Endothelial cell of umbilical vein (primary cell): ENCODE measurements around the gene GSTA5. TPM values are rescaled to one million over a fixed set of nuclear protein-coding genes. Genes with fewer than 3 reads are reported as not detected.

Experiments used
- BruUV-seq: library from RNA; stranded (reverse); fragments of 400-500 nt; replicated peaks from 2 replicates; lab custom pipeline; 2021; lab: Mats Ljungman, UMichigan
- CTCF ChIA-PET: fragments of 300-600, 350-600 bp; sonication (Branson Sonifier 250); formaldehyde crosslinking; loops from one replicate; lab custom pipeline; 2021; ENCODE audit warnings: antibody characterized with exemption, inconsistent platforms; lab: Charles Lee
- POLR2A ChIA-PET: fragments of 300-600, 350-600 bp; sonication (Branson Sonifier 250); formaldehyde crosslinking; loops from one replicate; lab custom pipeline; 2021; ENCODE audit warnings: antibody characterized with exemption, inconsistent platforms; lab: Charles Lee
- DNase-seq: peaks from one replicate; pipeline ENCODE4 v3.0.0-alpha.2; 2011; ENCODE audit warnings: low read depth, low spot score
- FAIRE-seq: peaks from 2 replicates; lab custom pipeline; 2011; peaks lifted over from hg19 to GRCh38; lab: Jason Lieb, UNC
- H2AFZ ChIP-seq: 2 replicates; pipeline ENCODE4 v1.6.0; 2012; ENCODE audit warnings: low read depth, low read length, control low read depth, inconsistent platforms
- H3K27ac ChIP-seq: 2 replicates; pipeline ENCODE4 v1.5.1; 2011; ENCODE audit warnings: low read depth, mild to moderate bottlenecking, control low read depth, low read length, moderate library complexity; ENCODE audit not compliant: insufficient read depth
- H3K27me3 ChIP-seq, 2 experiments: 2 replicates each; pipeline versions ENCODE4 v1.6.0 to v1.6.1; 2011; ENCODE audit warnings: low read length in 2 of 2, mixed read lengths in 1 of 2; ENCODE audit not compliant: control insufficient read depth in 2 of 2, insufficient read depth in 2 of 2
- H3K36me3 ChIP-seq, 2 experiments: 2 replicates in 1 of 2; 3 replicates in 1 of 2; pipeline ENCODE4 v1.5.1; 2011; ENCODE audit warnings: low read length in 2 of 2, mild to moderate bottlenecking in 1 of 2, moderate library complexity in 1 of 2; ENCODE audit not compliant: control insufficient read depth in 2 of 2, insufficient read depth in 2 of 2; ENCODE audit errors: extremely low read depth in 1 of 2
- H3K4me1 ChIP-seq: 3 replicates; pipeline ENCODE4 v1.5.1; 2011; ENCODE audit warnings: mild to moderate bottlenecking, low read length; ENCODE audit not compliant: control insufficient read depth, insufficient read depth; ENCODE audit errors: extremely low read depth
- H3K4me2 ChIP-seq: 2 replicates; pipeline ENCODE4 v1.6.1; 2011; ENCODE audit warnings: low read length, control low read depth, mixed read lengths; ENCODE audit not compliant: insufficient read depth
- H3K4me3 ChIP-seq, 3 experiments: fragments of 200-600 bp in 1 of 3; sonication (generic), shearing (Covaris generic) in 1 of 3; replicated peaks in 1 of 3; 2 replicates each; pipeline ENCODE4 v1.5.1; 2011 to 2016; ENCODE audit warnings: control low read depth in 3 of 3, low read length in 3 of 3, mild to moderate bottlenecking in 2 of 3, inconsistent platforms in 1 of 3, low read depth in 1 of 3, moderate library complexity in 1 of 3; ENCODE audit not compliant: insufficient read depth in 1 of 3
- H3K79me2 ChIP-seq: 2 replicates; pipeline ENCODE4 v1.6.0; 2012; ENCODE audit warnings: low read length, inconsistent platforms; ENCODE audit not compliant: control insufficient read depth, insufficient read depth
- H3K9ac ChIP-seq: replicated peaks from 2 replicates; pipeline ENCODE3; 2011; ENCODE audit warnings: low read length, control low read depth; ENCODE audit not compliant: insufficient read depth; ENCODE audit errors: extremely low read depth
- H3K9me1 ChIP-seq: replicated peaks from 3 replicates; pipeline ENCODE4 v1.6.0; 2011; ENCODE audit warnings: mild to moderate bottlenecking, low read length; ENCODE audit not compliant: control insufficient read depth, insufficient read depth; ENCODE audit errors: extremely low read depth
- H3K9me3 ChIP-seq: replicated peaks from 2 replicates; pipeline ENCODE4 v1.5.1; 2012; ENCODE audit warnings: low read length, inconsistent platforms; ENCODE audit not compliant: control insufficient read depth, insufficient read depth
- H4K20me1 ChIP-seq: replicated peaks from 2 replicates; pipeline ENCODE3; 2011; ENCODE audit warnings: mild to moderate bottlenecking, low read length; ENCODE audit not compliant: control insufficient read depth, insufficient read depth; ENCODE audit errors: extremely low read depth
- EZH2 ChIP-seq: IDR thresholded peaks from 2 replicates; pipeline ENCODE4 v1.6.1; 2012; ENCODE audit warnings: borderline replicate concordance, low read depth, mild to moderate bottlenecking, moderate library complexity, low read length, inconsistent platforms; ENCODE audit not compliant: severe bottlenecking
- FOS ChIP-seq: IDR thresholded peaks from 2 replicates; pipeline ENCODE4 v1.6.1; 2011; ENCODE audit warnings: mild to moderate bottlenecking, low read length, moderate library complexity, borderline replicate concordance; ENCODE audit not compliant: insufficient read depth
- GATA2 ChIP-seq: IDR thresholded peaks from 2 replicates; pipeline ENCODE4 v1.7.0; 2011; ENCODE audit warnings: low read depth, mild to moderate bottlenecking, moderate library complexity, mixed read lengths, low read length; ENCODE audit not compliant: insufficient read length, insufficient read depth
- JUN ChIP-seq: IDR thresholded peaks from 2 replicates; pipeline ENCODE4 v1.6.1; 2011; ENCODE audit warnings: borderline replicate concordance, low read depth; ENCODE audit not compliant: insufficient read length, insufficient read depth
- MYC ChIP-seq: IDR thresholded peaks from one replicate; pipeline ENCODE4 v1.6.1; 2011; ENCODE audit warnings: mild to moderate bottlenecking, low read depth, low read length
- POLR2A ChIP-seq: IDR thresholded peaks from 2 replicates; pipeline ENCODE4 v1.6.1; 2012; ENCODE audit warnings: low read depth, mild to moderate bottlenecking, control low read depth, low read length
- POLR2AphosphoS5 ChIP-seq: IDR thresholded peaks from 2 replicates; pipeline ENCODE4 v1.6.1; 2012; ENCODE audit warnings: low read depth, mild to moderate bottlenecking, control low read depth, low read length, moderate library complexity; ENCODE audit not compliant: insufficient read depth
- dilution Hi-C: fragments of 300-500 bp; cut with MboI; formaldehyde crosslinking; loops from one replicate; pipeline ENCODE4 v1.15.0; 2019; ENCODE audit warnings: low sequenced_read_pairs; ENCODE audit not compliant: extremely low pct_ligation_motif_present
- intact Hi-C: fragments of 100-400 bp; cut with micrococcal nuclease; formaldehyde crosslinking; loops from one replicate; pipeline ENCODE4 v1.10.0; 2022
- polyA plus RNA-seq, 4 experiments: library from polyadenylated mRNA; depleted of rRNA in 3 of 4; stranded (reverse) in 3 of 4; unstranded in 1 of 4; fragments of >200 nt; gene quantifications; 2 replicates each; pipeline versions ENCODE4 v1.2.1 to v1.2.3, GENCODE V29; 2011 to 2012; ENCODE audit warnings: missing spikeins in 1 of 4
- total RNA-seq: library from RNA; stranded (reverse); gene quantifications from 2 replicates; pipeline ENCODE4 v1.2.3, GENCODE V29; 2021
- TF ChIP-seq, protein P1 (sequence below): IDR thresholded peaks from 2 replicates; pipeline ENCODE4 v1.6.1; 2011; ENCODE audit not compliant: insufficient read depth, insufficient read length
- TF ChIP-seq, protein P2 (sequence below), 2 donors: IDR thresholded peaks; 1 replicate in 1 of 2; 2 replicates in 1 of 2; pipeline ENCODE4 v1.5.1; 2011; ENCODE audit warnings: low read length in 2 of 2, mild to moderate bottlenecking in 2 of 2, moderate library complexity in 2 of 2, control low read depth in 1 of 2, inconsistent platforms in 1 of 2, low read depth in 1 of 2; ENCODE audit not compliant: insufficient read depth in 1 of 2; ENCODE audit errors: extremely low read depth in 1 of 2

The GSTA5 gene
- total and polyA plus RNA-seq, 2 donors (not counting 3 experiments of a cell fraction or from before 2014, with no cell fraction given), result not detected

DNA sequence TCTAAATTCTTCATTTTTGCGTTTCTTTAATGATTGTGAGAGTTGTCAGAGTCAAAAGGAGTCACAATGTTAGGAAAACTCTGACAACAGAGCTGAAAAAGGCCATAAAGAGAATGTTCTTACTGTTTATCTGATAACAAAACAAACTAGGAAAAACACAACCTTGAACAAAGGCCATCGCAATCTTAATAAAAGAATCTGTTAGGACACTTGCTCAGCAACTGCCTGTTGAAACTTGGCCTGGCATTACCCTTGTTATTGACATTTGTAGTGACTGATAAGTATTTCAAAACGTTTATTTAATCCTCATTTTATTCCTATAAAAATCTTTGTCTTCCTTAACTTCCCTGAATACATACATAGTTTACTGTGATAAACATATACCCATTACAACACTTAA, 52.7 kb downstream of the GSTA5 start:
- DNase-seq (no peak), FAIRE-seq (no peak)
- dilution Hi-C loops, result no loop called here
- Histone ChIP-seq H3K27me3 (no peaks in the 10 kb centered on the region), H4K20me1 (no peaks in the 10 kb centered on the region), H3K4me3 (no peak overlapping the region), H3K4me1 (no peaks in the 10 kb centered on the region), H3K36me3 (no peaks in the 10 kb centered on the region), H3K79me2 (no peaks in the 10 kb centered on the region), H3K9me1 (no peaks in the 10 kb centered on the region), H2AFZ (no peak overlapping the region), H3K9ac (no peak overlapping the region), H3K9me3 (no peaks in the 10 kb centered on the region), H3K4me2 (no peak overlapping the region), H3K27ac (no peak overlapping the region)
- intact Hi-C loops, result no loop called here
- TF ChIP-seq, protein P1, sequence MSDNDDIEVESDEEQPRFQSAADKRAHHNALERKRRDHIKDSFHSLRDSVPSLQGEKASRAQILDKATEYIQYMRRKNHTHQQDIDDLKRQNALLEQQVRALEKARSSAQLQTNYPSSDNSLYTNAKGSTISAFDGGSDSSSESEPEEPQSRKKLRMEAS, result no peak
- TF ChIP-seq EZH2 (no peak), FOS (no peak), MYC (no peak), POLR2AphosphoS5 (no peak), POLR2A (no peak), JUN (no peak), GATA2 (no peak)
- TF ChIP-seq, protein P2, sequence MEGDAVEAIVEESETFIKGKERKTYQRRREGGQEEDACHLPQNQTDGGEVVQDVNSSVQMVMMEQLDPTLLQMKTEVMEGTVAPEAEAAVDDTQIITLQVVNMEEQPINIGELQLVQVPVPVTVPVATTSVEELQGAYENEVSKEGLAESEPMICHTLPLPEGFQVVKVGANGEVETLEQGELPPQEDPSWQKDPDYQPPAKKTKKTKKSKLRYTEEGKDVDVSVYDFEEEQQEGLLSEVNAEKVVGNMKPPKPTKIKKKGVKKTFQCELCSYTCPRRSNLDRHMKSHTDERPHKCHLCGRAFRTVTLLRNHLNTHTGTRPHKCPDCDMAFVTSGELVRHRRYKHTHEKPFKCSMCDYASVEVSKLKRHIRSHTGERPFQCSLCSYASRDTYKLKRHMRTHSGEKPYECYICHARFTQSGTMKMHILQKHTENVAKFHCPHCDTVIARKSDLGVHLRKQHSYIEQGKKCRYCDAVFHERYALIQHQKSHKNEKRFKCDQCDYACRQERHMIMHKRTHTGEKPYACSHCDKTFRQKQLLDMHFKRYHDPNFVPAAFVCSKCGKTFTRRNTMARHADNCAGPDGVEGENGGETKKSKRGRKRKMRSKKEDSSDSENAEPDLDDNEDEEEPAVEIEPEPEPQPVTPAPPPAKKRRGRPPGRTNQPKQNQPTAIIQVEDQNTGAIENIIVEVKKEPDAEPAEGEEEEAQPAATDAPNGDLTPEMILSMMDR (IDR thresholded peaks at IDR 0.05; ENCODE audit: extremely low read depth in 1 of 2, insufficient read depth in 1 of 2, low read depth in 1 of 2, low read length in 2 of 2), result no peak
- ChIA-PET POLR2A (no interaction called here), CTCF (no interaction called here)
- BruUV-seq, result no TSS peak
